ENCODE results near the gene IBA57.

GRCh38 chr1:228171221-228171891, 5.8 kb downstream of the IBA57 start:
- TF ChIP-seq ISL1 (CRISPR knock-in tag; IDR thresholded peaks at IDR 0.05) (no peak), BACH2 (CRISPR knock-in tag; IDR thresholded peaks at IDR 0.05; ENCODE audit: borderline replicate concordance) (no peak), TCF4 (CRISPR knock-in tag; IDR thresholded peaks at IDR 0.05; ENCODE audit: borderline replicate concordance) (no peak)
